ENCODE results near the gene SENP6. TPM values are rescaled to one million over a fixed set of nuclear protein-coding genes. Genes with fewer than 3 reads are reported as not detected.

The SENP6 gene
- total RNA-seq, 1 experiment from 2014 or later = 139 TPM

GRCh38 chr6:75748003-75748742 lies 146.5 kb downstream of the SENP6 start:
- no peaks in the 10 kb centered on the region for H3K9me3 ChIP-seq (ENCODE audit: low read length)

GRCh38 chr6:75748743-75749538 lies 147.3 kb downstream of the SENP6 start, which contains the start of gene MYO6:
Gene MYO6 (plus strand): TSS chr6:75749239. CDS start chr6:75817548, 68,309 bp downstream.
- DNase-seq = peak; percentile 62
- Histone ChIP-seq H3K27me3 (ENCODE audit: low read length) (no peaks in the 10 kb centered on the region; the same call in 1 of the 2 replicates), H3K4me2 (ENCODE audit: low read depth, low read length, poor library complexity, severe bottlenecking) (peak within 1 kb of the TSS; percentile 88), H3K9me3 (ENCODE audit: low read length) (no peaks in the 10 kb centered on the region), H3K36me3 (ENCODE audit: insufficient read depth, low read length) (no peaks in the 10 kb centered on the region), H3K79me2 (ENCODE audit: low read length) (no peaks in the 10 kb centered on the region), H3K4me3 (ENCODE audit: low read length) (peak within 1 kb of the TSS; percentile 76), H2AFZ (ENCODE audit: low read length) (peak within 1 kb of the TSS; percentile 83), H4K20me1 (ENCODE audit: insufficient read depth, low read depth, low read length) (no peaks in the 10 kb centered on the region), H3K27ac (ENCODE audit: low read length) (no peak within 1 kb of the TSS), H3K9me2 (replicated peaks; ENCODE audit: insufficient read depth, low read length) (no peaks in the 10 kb centered on the region), H3K9ac (ENCODE audit: low read length) (peak within 1 kb of the TSS; percentile 76), H3K4me1 (ENCODE audit: low read length) (peaks cover 33% of the 10 kb centered on the region)

More at GRCh38 chr6:75748003-75748742, 146.5 kb downstream of the SENP6 start:
- Histone ChIP-seq H3K36me3 (ENCODE audit: insufficient read depth, low read length) (no peaks in the 10 kb centered on the region), H4K20me1 (ENCODE audit: insufficient read depth, low read depth, low read length) (no peaks in the 10 kb centered on the region), H3K4me3 (ENCODE audit: low read length) (peak overlapping the region; percentile 76), H3K4me1 (ENCODE audit: low read length) (peaks cover 37% of the 10 kb centered on the region), H3K79me2 (ENCODE audit: low read length) (no peaks in the 10 kb centered on the region), H3K9me2 (replicated peaks; ENCODE audit: insufficient read depth, low read length) (no peaks in the 10 kb centered on the region), H2AFZ (ENCODE audit: low read length) (peak overlapping the region; percentile 60), H3K9ac (ENCODE audit: low read length) (peak overlapping the region; percentile 76), H3K27me3 (ENCODE audit: low read length) (no peaks in the 10 kb centered on the region; the same call in 1 of the 2 replicates), H3K4me2 (ENCODE audit: low read depth, low read length, poor library complexity, severe bottlenecking) (peak overlapping the region; percentile 88), H3K27ac (ENCODE audit: low read length) (no peak overlapping the region)
- peak; percentile 64 for DNase-seq

- H3K4me2 ChIP-seq (ENCODE audit: low read depth, low read length, poor library complexity, severe bottlenecking) = no peak overlapping the region
- no peak overlapping the region for H3K9ac ChIP-seq (ENCODE audit: low read length)
Observed at GRCh38 chr6:75751443-75751842, 149.8 kb downstream of the SENP6 start.

GRCh38 chr6:75752365-75752764 lies 150.7 kb downstream of the SENP6 start:
- Histone ChIP-seq H2AFZ (ENCODE audit: low read length) (no peak overlapping the region), H3K9me2 (replicated peaks; ENCODE audit: insufficient read depth, low read length) (no peaks in the 10 kb centered on the region), H3K36me3 (ENCODE audit: insufficient read depth, low read length) (no peaks in the 10 kb centered on the region), H4K20me1 (ENCODE audit: insufficient read depth, low read depth, low read length) (no peaks in the 10 kb centered on the region), H3K27ac (ENCODE audit: low read length) (no peak overlapping the region), H3K4me1 (ENCODE audit: low read length) (peaks cover 20% of the 10 kb centered on the region), H3K9me3 (ENCODE audit: low read length) (no peaks in the 10 kb centered on the region), H3K4me3 (ENCODE audit: low read length) (no peak overlapping the region), H3K79me2 (ENCODE audit: low read length) (no peaks in the 10 kb centered on the region), H3K27me3 (ENCODE audit: low read length) (no peaks in the 10 kb centered on the region; the same call in 1 of the 2 replicates), H3K9ac (ENCODE audit: low read length) (no peak overlapping the region), H3K4me2 (ENCODE audit: low read depth, low read length, poor library complexity, severe bottlenecking) (no peak overlapping the region)
- DNase-seq = no peak

More at GRCh38 chr6:75751443-75751842, 149.8 kb downstream of the SENP6 start:
- H3K9me3 ChIP-seq (ENCODE audit: low read length) = no peaks in the 10 kb centered on the region
- peaks cover 20% of the 10 kb centered on the region for H3K4me1 ChIP-seq (ENCODE audit: low read length)
- no peak overlapping the region for H3K27ac ChIP-seq (ENCODE audit: low read length)
- H2AFZ ChIP-seq (ENCODE audit: low read length) = no peak overlapping the region
- H3K36me3 ChIP-seq (ENCODE audit: insufficient read depth, low read length) = no peaks in the 10 kb centered on the region
- H4K20me1 ChIP-seq (ENCODE audit: insufficient read depth, low read depth, low read length) = no peaks in the 10 kb centered on the region
- H3K9me2 ChIP-seq (replicated peaks; ENCODE audit: insufficient read depth, low read length) = no peaks in the 10 kb centered on the region
- DNase-seq = no peak
- no peaks in the 10 kb centered on the region for H3K79me2 ChIP-seq (ENCODE audit: low read length)
- no peak overlapping the region for H3K4me3 ChIP-seq (ENCODE audit: low read length)
- no peaks in the 10 kb centered on the region; the same call in 1 of the 2 replicates for H3K27me3 ChIP-seq (ENCODE audit: low read length)

GRCh38 chr6:75755704-75756103 lies 154.0 kb downstream of the SENP6 start:
- no peaks in the 10 kb centered on the region for H3K36me3 ChIP-seq (ENCODE audit: insufficient read depth, low read length)
- H3K9me2 ChIP-seq (replicated peaks; ENCODE audit: insufficient read depth, low read length) = no peaks in the 10 kb centered on the region
- H3K27me3 ChIP-seq (ENCODE audit: low read length) = no peaks in the 10 kb centered on the region
- no peak overlapping the region for H2AFZ ChIP-seq (ENCODE audit: low read length)
- no peak overlapping the region for H3K9ac ChIP-seq (ENCODE audit: low read length)
- no peaks in the 10 kb centered on the region for H3K9me3 ChIP-seq (ENCODE audit: low read length)
- no peak overlapping the region for H3K4me2 ChIP-seq (ENCODE audit: low read depth, low read length, poor library complexity, severe bottlenecking)
- DNase-seq = no peak
- H4K20me1 ChIP-seq (ENCODE audit: insufficient read depth, low read depth, low read length) = no peaks in the 10 kb centered on the region
- no peak overlapping the region for H3K4me3 ChIP-seq (ENCODE audit: low read length)
- H3K79me2 ChIP-seq (ENCODE audit: low read length) = no peaks in the 10 kb centered on the region
- H3K4me1 ChIP-seq (ENCODE audit: low read length) = no peaks in the 10 kb centered on the region
- no peak overlapping the region for H3K27ac ChIP-seq (ENCODE audit: low read length)

- no peak for DNase-seq
- no peak overlapping the region for H3K4me2 ChIP-seq (ENCODE audit: low read depth, low read length, poor library complexity, severe bottlenecking)
- no peaks in the 10 kb centered on the region for H3K4me1 ChIP-seq (ENCODE audit: low read length)
- H4K20me1 ChIP-seq (ENCODE audit: insufficient read depth, low read depth, low read length) = no peaks in the 10 kb centered on the region
- H3K27me3 ChIP-seq (ENCODE audit: low read length) = no peaks in the 10 kb centered on the region
- H2AFZ ChIP-seq (ENCODE audit: low read length) = no peak overlapping the region
- no peaks in the 10 kb centered on the region for H3K9me3 ChIP-seq (ENCODE audit: low read length)
- H3K4me3 ChIP-seq (ENCODE audit: low read length) = no peak overlapping the region
- no peaks in the 10 kb centered on the region for H3K9me2 ChIP-seq (replicated peaks; ENCODE audit: insufficient read depth, low read length)
- H3K36me3 ChIP-seq (ENCODE audit: insufficient read depth, low read length) = no peaks in the 10 kb centered on the region
- no peaks in the 10 kb centered on the region for H3K79me2 ChIP-seq (ENCODE audit: low read length)
- H3K9ac ChIP-seq (ENCODE audit: low read length) = no peak overlapping the region
- no peak overlapping the region for H3K27ac ChIP-seq (ENCODE audit: low read length)
Observed at GRCh38 chr6:75757295-75757694, 155.6 kb downstream of the SENP6 start.

- Histone ChIP-seq H3K4me3 (ENCODE audit: low read length) (no peak overlapping the region), H3K27me3 (ENCODE audit: low read length) (no peaks in the 10 kb centered on the region), H3K9ac (ENCODE audit: low read length) (no peak overlapping the region), H3K27ac (ENCODE audit: low read length) (no peak overlapping the region), H3K4me2 (ENCODE audit: low read depth, low read length, poor library complexity, severe bottlenecking) (no peak overlapping the region), H3K36me3 (ENCODE audit: insufficient read depth, low read length) (no peaks in the 10 kb centered on the region), H3K9me3 (ENCODE audit: low read length) (no peaks in the 10 kb centered on the region), H2AFZ (ENCODE audit: low read length) (no peak overlapping the region), H3K9me2 (replicated peaks; ENCODE audit: insufficient read depth, low read length) (no peaks in the 10 kb centered on the region), H3K4me1 (ENCODE audit: low read length) (no peaks in the 10 kb centered on the region), H3K79me2 (ENCODE audit: low read length) (no peaks in the 10 kb centered on the region), H4K20me1 (ENCODE audit: insufficient read depth, low read depth, low read length) (no peaks in the 10 kb centered on the region)
- DNase-seq = no peak
Observed at GRCh38 chr6:75758061-75758460, 156.4 kb downstream of the SENP6 start.

GRCh38 chr6:75759207-75759606 lies 157.5 kb downstream of the SENP6 start:
- Histone ChIP-seq H3K9ac (ENCODE audit: low read length) (no peak overlapping the region), H3K27ac (ENCODE audit: low read length) (no peak overlapping the region), H3K4me2 (ENCODE audit: low read depth, low read length, poor library complexity, severe bottlenecking) (no peak overlapping the region), H3K36me3 (ENCODE audit: insufficient read depth, low read length) (no peaks in the 10 kb centered on the region), H3K27me3 (ENCODE audit: low read length) (no peaks in the 10 kb centered on the region), H3K4me3 (ENCODE audit: low read length) (no peak overlapping the region), H3K9me2 (replicated peaks; ENCODE audit: insufficient read depth, low read length) (no peaks in the 10 kb centered on the region), H4K20me1 (ENCODE audit: insufficient read depth, low read depth, low read length) (no peaks in the 10 kb centered on the region), H2AFZ (ENCODE audit: low read length) (no peak overlapping the region), H3K9me3 (ENCODE audit: low read length) (no peaks in the 10 kb centered on the region), H3K79me2 (ENCODE audit: low read length) (no peaks in the 10 kb centered on the region), H3K4me1 (ENCODE audit: low read length) (no peaks in the 10 kb centered on the region)
- no peak for DNase-seq

All from Karpas-422 (cell line).